GM18870 (cell line): Measurements from ENCODE around the gene NADSYN1.
"Not testable (repeated sequence)": the region's sequence is repeated elsewhere in the genome, so short reads cannot be mapped to it uniquely, and the experiment has no call there.

Experiments used
- ATAC-seq: cut with Tn5 transposase; IDR thresholded peaks from one replicate; pipeline ENCODE4 v1.9.1; 2021; ENCODE audit warnings: moderate library complexity; ENCODE audit not compliant: unreplicated experiment

NADSYN1 gene

GRCh38 chr11:71525188-71525937 is 72.4 kb downstream of the NADSYN1 start:
- no peak for ATAC-seq

DNA sequence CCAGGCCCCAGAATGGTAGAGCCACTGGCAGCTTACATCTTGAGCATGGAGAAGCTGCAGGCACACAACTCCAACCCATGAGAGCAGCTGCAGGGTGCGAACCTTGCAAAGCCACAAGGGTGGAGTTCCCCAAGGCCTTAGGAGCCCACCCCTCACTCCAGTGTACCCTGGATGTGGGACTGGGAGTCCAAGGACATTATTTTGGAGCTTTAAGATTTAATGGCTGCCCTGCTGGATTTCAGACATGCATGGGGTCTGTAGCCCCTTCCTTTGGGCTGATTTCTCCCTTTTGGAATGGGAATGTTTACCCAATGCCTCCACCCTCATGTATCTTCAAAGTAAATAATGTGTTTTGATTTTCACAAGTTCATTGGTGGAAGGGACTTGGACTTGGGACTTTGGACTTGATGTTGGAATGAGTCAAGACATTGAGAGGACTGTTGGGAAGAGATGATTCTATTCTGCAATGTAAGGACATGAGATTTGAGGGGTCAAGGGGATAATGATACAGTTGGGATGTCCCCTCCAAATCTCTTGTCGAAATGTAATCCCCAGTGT is 73.0 kb downstream of the NADSYN1 start:
- ATAC-seq: no peak

GRCh38 chr11:71526796-71527575 is 74.0 kb downstream of the NADSYN1 start, which contains the start of gene KRTAP5-7:
TSS of gene KRTAP5-7 (plus strand) at chr11:71527267. CDS start at chr11:71527301, 34 bp downstream.
- ATAC-seq: not testable (repeated sequence)

DNA sequence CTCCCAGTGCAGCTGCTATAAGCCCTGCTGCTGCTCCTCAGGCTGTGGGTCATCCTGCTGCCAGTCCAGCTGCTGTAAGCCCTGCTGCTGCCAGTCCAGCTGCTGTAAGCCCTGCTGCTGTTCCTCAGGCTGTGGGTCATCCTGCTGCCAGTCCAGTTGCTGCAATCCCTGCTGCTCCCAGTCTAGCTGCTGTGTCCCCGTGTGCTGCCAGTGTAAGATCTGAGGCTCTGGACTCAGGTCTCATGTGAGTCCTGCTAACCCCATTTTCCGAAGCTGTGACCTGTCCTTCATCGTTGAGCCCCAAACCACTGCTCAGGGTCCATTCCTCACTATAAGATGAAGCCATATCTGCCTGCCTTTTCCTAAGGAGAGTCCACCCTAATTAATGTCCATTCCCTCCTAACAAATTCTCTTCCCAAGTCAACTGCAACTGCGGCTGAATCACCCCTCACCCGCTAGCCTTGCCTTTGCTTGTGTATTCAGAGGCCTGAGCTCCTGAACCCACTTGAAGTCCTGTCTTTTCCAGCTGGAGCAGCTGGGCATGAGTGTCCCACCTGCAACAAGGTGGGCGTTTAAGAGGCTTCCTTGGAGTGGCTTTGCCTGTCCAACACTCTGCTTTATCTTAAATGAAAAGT is 74.7 kb downstream of the NADSYN1 start:
- no peak for ATAC-seq

- ATAC-seq: no peak
Measured at GRCh38 chr11:71530602-71531001, 77.6 kb downstream of the NADSYN1 start.

DNA sequence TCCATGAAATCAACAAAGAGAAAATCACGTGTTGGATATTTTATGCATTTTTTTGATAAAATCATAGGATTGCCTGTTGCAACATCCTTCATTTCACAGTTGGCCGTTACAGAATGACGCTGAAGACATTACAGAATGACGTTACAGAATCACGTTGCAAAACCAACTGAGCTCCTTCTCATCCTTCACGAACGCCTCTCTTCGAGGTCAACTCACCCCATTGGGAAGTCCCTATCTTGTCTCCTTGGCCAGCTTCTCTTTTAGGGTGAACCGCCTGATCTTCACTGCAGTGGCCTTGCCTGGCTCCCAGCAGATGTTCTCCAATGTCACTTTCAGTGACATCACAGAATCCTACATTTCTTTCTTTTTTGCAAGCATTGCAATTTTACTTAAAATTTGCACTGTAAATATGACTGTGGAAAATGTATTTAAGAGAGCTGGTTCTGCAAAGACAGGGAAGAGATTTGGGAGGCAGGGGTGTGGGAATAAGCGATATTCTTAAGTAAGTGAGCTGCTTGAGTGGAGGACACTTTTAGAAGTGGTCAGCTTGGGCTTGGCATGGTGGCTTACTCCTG is 79.1 kb downstream of the NADSYN1 start:
- ATAC-seq: no peak

- ATAC-seq: not testable (repeated sequence)
Measured at GRCh38 chr11:71534711-71535608, 82.0 kb downstream of the NADSYN1 start.

DNA sequence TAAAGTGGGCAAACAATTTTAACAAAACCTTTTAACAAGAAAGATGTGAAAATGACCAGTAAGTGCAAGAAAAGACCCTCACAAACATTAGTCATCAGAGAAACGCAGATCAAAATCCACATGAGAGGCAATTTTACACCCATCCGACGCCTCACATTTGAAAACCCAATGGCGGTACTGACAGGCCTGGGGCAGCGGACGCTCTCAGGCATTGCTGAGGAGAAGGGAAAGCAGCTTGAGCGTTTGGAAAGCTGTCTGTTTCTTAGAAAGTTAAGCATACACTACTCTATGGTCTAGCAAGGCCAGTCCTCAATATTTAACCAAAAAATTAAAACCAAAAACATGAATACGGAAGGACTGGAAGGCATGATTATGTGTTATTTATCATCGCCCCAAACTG is 82.8 kb downstream of the NADSYN1 start:
- no peak for ATAC-seq

- ATAC-seq: no peak
Measured at GRCh38 chr11:71537537-71537936, 84.5 kb downstream of the NADSYN1 start.

DNA sequence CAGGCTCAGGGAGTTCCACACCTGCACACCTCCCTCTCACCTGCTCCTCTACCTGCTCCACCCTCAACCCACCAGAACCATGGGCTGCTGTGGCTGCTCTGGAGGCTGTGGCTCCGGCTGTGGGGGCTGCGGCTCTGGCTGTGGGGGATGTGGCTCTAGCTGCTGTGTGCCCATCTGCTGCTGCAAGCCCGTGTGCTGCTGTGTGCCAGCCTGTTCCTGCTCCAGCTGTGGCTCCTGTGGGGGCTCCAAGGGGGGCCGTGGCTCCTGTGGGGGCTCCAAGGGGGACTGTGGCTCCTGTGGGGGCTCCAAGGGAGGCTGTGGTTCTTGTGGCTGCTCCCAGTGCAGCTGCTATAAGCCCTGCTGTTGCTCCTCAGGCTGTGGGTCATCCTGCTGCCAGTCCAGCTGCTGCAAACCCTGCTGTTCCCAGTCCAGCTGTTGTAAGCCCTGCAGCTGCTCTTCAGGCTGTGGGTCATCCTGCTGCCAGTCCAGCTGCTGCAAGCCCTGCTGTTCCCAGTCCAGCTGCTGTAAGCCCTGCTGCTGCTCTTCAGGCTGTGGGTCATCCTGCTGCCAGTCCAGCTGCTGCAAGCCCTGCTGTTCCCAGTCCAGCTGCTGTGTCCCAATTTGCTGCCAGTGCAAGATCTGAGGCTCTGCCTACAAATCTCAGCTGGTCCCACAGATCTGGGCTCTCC is 85.1 kb downstream of the NADSYN1 start, which contains the start of gene KRTAP5-8:
KRTAP5-8 (plus strand) TSS at position 49 of the 689 bp plus-strand sequence; CDS start at position 80, 31 bp downstream.
- ATAC-seq: not testable (repeated sequence)

DNA sequence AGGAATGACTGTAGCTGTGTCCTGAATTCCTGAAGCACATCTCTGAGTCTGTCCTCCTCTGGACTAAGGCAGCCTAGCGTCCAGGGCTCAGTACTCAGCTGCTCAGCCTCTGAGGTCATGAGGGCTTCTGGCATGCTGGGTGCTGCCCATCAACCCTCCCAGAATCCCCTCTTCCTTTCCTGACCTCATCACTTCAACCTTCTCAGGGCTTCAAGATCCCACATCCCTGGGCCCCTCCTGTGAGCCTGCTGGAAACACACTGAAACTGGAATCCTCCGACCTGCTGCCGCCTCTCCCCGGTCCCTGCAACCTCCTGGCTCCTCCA is 85.6 kb downstream of the NADSYN1 start:
- no peak for ATAC-seq

- ATAC-seq: no peak
Measured at GRCh38 chr11:71539017-71539416, 86.0 kb downstream of the NADSYN1 start.

- ATAC-seq: not testable (repeated sequence)
Measured at GRCh38 chr11:71539971-71540370, 87.0 kb downstream of the NADSYN1 start.

DNA sequence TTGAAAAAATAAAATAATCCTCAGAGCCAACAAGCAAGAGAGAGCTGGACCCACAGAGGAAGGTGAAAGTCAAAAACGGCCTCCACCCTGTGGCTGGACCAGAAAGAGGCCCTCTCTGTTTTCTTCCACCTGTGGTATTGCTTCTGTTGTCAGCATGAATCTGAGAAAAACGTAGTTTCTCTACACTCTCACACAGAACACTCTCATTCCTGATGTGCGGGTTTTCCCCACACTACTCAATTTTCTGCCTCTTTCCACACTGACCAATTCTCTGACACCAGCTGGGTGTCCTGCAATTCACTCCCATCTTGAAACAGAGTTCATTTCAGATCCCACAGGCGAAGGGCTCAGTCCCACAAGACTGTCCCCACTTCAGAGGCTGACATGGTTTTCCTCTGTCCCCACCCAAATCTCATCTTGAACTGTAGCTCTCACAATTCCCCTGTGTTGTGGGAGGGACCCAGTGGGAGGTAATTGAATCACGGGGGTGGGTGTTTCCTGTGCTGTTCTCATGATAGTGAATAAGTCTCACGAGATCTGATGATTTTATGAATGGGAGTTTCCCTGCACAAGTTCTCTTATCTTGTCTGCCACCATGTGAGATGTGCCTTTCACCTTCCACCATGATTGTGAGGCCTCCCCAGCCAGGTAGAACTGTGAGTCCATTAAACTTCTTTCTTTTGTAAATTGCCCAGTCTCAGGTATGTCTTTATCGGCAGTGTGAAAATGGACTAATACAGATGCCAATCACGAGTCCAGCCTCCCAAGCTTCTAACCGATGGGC is 87.7 kb downstream of the NADSYN1 start:
- not testable (repeated sequence) for ATAC-seq

- no peak for ATAC-seq
Measured at GRCh38 chr11:71542382-71542781, 89.4 kb downstream of the NADSYN1 start.

GRCh38 chr11:71542879-71543777 is 90.1 kb downstream of the NADSYN1 start:
- ATAC-seq: no peak

GRCh38 chr11:71543866-71544265 is 90.9 kb downstream of the NADSYN1 start:
- no peak for ATAC-seq
